Right hindlimb (tissue), 1 donor: ENCODE data around the gene TNRC18.

ENCODE experiments used
- DNase-seq: peaks from one replicate; pipeline ENCODE4 v3.0.0-alpha.2; 2018

Gene TNRC18

DNA sequence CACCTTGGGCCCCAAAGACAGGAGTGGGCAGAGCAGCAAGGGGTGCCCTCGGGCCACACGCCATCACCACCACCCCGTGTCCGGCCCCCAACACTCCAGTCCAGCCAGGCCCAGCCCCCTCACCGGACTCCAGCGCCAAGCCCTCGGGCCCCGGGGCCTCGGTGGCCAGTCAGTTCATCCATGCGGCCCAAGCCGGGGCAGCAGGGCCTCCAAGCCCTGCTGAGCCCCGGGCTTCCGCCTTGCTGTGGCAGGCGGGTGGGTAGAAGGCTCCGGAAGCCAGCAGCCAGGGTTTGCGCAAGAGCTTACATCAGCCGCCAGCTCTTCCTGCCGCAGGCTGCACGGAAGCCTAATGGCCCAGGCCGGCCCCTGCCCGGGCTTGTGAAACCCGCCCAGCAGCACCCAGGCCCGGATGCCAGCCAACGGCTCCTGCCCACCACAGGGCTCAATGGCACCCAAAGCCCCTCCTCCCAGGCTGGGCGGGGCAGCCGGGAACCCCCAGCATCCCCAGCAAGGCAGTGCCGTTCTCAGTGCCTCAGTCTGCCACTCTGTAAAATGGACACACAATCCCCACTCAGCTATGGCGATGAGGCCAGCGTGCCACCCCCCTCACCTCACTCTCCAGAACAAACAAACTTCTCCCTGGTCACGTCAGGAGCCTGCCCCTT lies 26.5 kb downstream of the TNRC18 start:
- DNase-seq, result peak; percentile 48

DNA sequence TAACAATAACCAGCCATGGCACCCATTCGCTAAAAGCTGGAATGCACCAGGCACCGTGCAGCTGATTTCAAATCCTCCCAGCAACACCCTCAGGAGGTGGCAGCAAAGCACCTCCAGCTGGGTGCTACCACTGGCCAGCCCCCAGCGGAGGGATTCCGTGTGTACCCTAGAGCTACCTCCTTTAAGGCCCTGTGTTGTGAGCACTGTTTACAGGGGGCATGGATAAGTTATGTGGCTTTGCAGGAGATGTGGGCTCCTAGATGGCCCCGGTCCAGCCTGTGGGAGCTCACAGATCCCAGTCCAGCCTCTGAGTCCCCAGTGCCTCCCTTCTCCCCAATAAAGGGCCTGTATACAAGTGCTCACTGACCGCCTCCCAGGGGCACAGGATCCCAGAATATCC lies 27.1 kb downstream of the TNRC18 start:
- no peak for DNase-seq

GRCh38 chr7:5395246-5395645 lies 28.4 kb downstream of the TNRC18 start:
- DNase-seq, result no peak

GRCh38 chr7:5394264-5395105 lies 29.1 kb downstream of the TNRC18 start:
- no peak for DNase-seq

DNA sequence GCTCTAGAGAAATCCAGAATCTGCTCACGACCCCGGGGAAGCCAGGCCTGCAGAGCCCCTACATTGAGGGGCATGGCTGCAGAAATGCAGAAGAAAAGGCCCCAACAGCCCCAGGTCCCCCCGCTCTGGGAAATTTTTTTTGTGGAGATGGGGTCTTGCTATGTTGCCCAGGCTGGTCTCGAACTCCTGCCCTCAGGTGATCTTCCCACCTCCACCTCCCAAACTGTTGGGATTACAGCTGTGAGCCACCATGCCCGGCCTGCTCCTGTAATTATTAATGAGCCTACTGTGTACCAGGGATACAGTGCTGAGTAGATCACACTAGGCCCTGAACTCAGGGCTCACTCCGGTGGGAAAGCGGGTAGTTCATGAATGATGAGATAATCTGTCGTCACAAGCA lies 29.9 kb downstream of the TNRC18 start:
- DNase-seq, result no peak

GRCh38 chr7:5393328-5393727 lies 30.3 kb downstream of the TNRC18 start:
- DNase-seq, result no peak

DNA sequence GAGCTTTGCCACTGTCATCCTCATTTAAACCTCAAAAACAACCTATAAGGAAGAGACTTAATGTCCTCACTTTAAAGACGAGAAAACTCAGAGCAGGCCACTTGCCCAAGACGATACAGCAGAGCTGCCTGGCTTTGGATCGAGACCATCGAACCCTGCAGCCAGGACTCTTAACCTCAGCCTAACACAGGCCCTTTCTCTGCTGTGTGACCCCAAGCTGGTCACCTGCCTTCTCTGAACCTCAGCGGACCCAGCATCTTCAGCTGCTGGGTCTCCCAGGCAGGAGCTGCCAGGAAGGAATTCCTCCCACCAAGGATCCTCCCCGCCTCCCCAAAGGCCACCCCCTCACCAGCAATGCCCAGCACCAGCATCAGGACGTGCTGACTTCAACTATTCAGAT lies 32.7 kb downstream of the TNRC18 start:
- no peak for DNase-seq

GRCh38 chr7:5388905-5389433 lies 34.7 kb downstream of the TNRC18 start:
- DNase-seq, result no peak

DNA sequence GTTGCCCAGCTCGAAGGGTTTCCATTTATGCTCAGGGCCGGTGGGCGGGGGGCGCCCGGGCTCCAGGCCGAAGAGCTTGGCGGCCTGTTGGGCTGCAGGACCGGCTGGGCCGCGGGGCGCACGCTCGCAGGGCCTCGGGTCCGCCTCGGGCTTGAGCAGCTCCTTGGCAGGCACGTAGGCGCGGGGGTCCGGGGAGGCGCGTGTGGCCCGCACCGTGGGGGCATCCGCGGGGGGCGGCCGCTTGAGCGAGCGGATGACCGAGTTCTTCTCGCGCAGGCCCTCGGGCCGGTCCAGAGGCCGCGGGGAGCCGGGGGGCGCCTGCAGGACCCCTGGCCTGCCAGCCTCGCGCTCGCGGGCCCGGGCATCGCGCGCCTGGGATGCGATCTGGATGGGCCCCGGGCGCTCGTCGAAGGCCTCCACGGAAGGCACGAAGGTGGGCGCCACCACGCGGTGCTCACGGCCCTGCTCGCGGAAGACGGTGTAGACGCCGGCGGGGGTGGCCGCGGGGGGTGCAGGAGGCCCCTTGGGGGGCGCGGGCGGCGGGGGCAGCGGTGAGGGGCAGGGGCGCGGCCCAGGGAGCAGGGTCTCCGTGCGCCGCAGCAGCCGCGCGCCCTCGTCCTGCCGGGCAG lies 35.2 kb downstream of the TNRC18 start:
- no peak for DNase-seq

GRCh38 chr7:5387711-5388245 lies 35.9 kb downstream of the TNRC18 start:
- no peak for DNase-seq

- DNase-seq, result no peak
Measured at GRCh38 chr7:5384618-5385017, 39.0 kb downstream of the TNRC18 start.

GRCh38 chr7:5383314-5384098 lies 40.1 kb downstream of the TNRC18 start:
- no peak for DNase-seq

GRCh38 chr7:5382281-5382892 lies 41.2 kb downstream of the TNRC18 start:
- peak; percentile 74 for DNase-seq

GRCh38 chr7:5381071-5381772 lies 42.4 kb downstream of the TNRC18 start:
- no peak for DNase-seq

GRCh38 chr7:5380350-5381070 lies 43.1 kb downstream of the TNRC18 start:
- no peak for DNase-seq

- DNase-seq, result no peak
Measured at GRCh38 chr7:5379546-5379945, 44.1 kb downstream of the TNRC18 start.

GRCh38 chr7:5377816-5378215 lies 45.8 kb downstream of the TNRC18 start:
- no peak for DNase-seq

- no peak for DNase-seq
Measured at GRCh38 chr7:5377279-5377678, 46.4 kb downstream of the TNRC18 start.

GRCh38 chr7:5375925-5376324 lies 47.7 kb downstream of the TNRC18 start:
- DNase-seq, result no peak

DNA sequence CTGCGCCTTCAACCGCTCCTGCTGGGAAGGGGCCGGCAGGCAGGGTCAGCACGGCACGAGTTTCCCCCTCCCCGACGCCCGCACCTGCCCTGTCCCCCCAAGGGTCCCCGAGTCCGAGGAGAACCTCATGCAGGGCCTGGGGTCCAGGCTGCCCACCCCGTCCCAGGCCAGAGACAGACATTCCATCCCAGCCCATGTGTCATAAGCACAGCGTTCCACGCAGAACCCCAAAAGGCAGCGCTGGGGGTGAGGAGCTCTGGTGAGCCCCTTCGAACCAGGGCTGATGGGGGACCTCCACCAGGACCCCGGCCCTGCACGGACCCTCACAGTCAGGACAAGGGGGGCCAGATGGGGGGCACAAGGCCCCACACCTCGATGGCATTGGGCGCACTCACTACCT lies 49.2 kb downstream of the TNRC18 start:
- DNase-seq, result no peak

DNA sequence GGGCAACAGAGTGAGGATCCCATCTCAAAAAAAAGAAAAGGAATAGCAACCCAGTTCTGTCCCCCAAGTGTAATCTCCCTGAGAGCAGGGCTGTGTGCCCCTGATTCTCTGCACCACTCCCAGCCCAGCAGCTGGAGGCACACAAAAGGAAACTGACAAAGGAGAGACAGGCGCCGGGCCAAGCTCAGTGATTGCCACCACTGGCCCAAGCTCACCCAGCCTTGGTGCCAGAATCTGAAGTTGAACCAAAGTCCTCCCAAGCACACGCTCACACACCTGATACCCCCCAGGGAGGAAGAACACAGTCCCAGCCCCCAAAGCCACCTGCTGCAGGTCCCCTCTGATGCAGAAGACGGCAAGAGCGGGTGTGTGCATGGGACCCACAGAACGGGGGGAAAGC lies 50.3 kb downstream of the TNRC18 start:
- no peak for DNase-seq
